Retinal pigment epithelial cell (primary cell): ENCODE data around the gene AAGAB.
"Not testable (repeated sequence)": the region's sequence is repeated elsewhere in the genome, so short reads cannot be mapped to it uniquely, and the experiment has no call there.

ENCODE experiments used
- DNase-seq: peaks from one replicate; pipeline ENCODE4 v3.0.0-alpha.2; 2010; ENCODE audit warnings: low read depth
- H3K4me3 ChIP-seq: 2 replicates; pipeline ENCODE4 v1.5.1; 2011; ENCODE audit warnings: mild to moderate bottlenecking, low read length, control low read depth, moderate library complexity
- TF ChIP-seq, protein P1 (sequence below): conservative IDR thresholded peaks from 2 replicates; pipeline ENCODE4 v1.5.1; 2011; ENCODE audit warnings: low read depth, low read length, control low read depth, inconsistent platforms

The AAGAB gene

GRCh38 chr15:67259806-67260205 is 5.3 kb upstream of the AAGAB start:
- H3K4me3 ChIP-seq, result no peak overlapping the region
- TF ChIP-seq, protein P1, sequence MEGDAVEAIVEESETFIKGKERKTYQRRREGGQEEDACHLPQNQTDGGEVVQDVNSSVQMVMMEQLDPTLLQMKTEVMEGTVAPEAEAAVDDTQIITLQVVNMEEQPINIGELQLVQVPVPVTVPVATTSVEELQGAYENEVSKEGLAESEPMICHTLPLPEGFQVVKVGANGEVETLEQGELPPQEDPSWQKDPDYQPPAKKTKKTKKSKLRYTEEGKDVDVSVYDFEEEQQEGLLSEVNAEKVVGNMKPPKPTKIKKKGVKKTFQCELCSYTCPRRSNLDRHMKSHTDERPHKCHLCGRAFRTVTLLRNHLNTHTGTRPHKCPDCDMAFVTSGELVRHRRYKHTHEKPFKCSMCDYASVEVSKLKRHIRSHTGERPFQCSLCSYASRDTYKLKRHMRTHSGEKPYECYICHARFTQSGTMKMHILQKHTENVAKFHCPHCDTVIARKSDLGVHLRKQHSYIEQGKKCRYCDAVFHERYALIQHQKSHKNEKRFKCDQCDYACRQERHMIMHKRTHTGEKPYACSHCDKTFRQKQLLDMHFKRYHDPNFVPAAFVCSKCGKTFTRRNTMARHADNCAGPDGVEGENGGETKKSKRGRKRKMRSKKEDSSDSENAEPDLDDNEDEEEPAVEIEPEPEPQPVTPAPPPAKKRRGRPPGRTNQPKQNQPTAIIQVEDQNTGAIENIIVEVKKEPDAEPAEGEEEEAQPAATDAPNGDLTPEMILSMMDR, result no peak
- DNase-seq, result no peak

DNA sequence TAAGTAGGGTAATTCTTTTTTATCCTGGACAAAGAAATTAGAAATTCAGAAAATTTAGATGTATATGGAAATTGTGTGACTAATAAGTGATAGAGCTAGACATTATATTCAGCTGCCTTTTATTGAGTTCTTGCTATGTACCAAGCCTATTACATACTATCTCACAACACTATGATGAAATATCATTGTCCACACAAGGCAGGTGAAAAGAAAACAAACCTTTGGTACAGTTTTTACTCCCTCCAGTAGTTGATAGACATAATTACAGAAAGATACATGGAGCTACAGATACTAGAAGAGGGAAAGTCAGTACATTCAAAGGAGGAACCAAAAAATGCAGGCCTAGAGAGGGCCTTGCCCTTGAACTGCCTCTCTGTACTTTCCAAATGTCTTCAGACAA is 4.9 kb upstream of the AAGAB start:
- DNase-seq, result no peak
- H3K4me3 ChIP-seq, result no peak overlapping the region
- TF ChIP-seq, protein P1, result no peak

DNA sequence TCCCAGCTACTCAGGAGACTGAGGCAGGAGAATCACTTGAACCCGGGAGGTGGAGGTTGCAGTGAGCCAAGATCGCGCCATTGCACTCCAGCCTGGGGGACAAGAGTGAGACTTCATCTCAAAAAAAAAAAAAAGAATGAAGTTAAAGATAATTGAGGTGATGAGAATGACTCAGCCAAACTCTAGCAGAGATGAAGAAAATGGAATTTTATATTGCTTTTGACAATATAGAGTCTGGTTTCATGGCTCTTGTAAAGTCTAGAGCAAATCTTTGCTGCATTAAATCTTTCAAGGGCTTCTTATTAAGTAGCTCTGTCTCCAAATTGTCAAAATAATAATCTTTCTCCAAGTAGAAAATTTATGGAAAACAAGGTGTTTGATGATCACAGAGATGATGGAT is 4.0 kb upstream of the AAGAB start:
- H3K4me3 ChIP-seq, DNase-seq: not testable (repeated sequence)

DNA sequence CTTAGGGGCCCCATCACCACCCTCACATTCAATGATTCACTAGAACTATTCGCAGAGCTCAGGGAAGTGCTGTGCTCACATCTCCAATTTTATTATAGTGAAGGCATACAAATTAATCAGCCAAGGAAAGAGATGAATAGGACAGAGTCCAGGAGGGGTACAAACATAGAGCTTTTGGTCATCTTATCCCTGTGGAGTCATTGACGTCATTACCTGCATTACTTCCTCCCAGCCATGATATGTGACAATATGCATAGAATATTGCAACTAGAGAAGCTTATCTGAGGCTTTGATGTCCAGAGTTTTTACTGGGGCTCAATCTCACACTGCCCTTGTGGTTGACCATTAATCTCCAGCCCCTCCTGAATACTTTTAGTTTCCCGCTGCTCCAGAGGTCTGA is 1.6 kb upstream of the AAGAB start:
- DNase-seq, result no peak
- TF ChIP-seq, protein P1, result no peak
- no peak overlapping the region for H3K4me3 ChIP-seq

DNA sequence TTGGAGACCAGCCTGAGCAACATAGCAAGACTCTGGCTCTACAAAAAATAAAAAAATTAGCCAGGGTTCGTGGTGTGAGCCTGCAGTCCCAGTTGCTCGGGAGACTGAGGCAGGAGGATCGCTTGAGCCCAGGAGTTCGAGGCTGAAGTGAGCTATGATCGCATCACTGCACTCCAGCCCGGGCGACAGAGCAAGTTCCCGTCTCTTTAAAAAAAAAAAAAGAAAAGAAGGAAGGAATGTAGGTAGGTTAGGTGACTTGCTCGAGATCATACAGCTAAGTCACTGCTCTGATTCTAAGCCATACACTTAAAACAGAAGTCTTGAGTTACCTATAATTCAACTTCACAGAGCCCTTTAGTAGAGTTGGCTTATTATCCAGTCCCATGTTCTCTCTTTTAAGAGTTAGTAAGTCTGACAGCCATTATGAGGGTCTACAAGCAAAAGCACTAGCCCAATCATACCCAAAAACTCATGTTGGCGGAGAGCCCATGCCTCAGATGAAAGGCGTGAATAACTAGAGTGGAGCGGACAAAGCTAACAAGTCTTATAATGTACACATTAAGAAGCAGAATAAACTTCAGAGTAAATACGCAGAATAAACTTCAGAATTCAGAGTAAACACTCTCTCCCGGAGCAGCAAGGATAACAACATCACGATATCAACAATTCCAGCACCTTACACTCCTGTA is 768 bp downstream of the AAGAB start:
- H3K4me3 ChIP-seq, result peak overlapping the region; percentile 83
- DNase-seq, result no peak
- TF ChIP-seq, protein P1, result no peak

GRCh38 chr15:67253101-67253500 is 1.4 kb downstream of the AAGAB start:
- no peak for DNase-seq
- peak overlapping the region; percentile 83 for H3K4me3 ChIP-seq
- TF ChIP-seq, protein P1, result no peak

DNA sequence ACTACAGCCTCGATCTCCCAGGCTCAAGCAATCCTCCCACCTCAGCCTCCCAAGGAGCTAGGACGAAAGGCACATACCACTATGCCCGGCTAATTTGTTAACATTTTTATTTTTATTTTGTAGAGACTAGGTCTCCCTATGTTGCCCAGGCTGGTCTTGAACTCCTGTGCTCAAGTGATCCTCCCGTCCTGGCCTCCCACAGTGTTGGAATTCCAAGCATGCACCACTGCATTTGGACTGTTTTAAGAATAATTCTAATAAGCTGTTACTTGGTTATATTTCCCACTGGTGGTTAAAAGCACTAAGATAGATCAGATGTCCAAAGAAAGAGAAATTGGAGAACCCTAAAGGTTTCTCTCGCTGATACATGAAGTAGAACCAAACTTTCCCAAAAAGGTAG is 3.1 kb downstream of the AAGAB start:
- no peak overlapping the region for H3K4me3 ChIP-seq
- TF ChIP-seq, protein P1, result no peak
- no peak for DNase-seq

GRCh38 chr15:67249830-67250229 is 4.6 kb downstream of the AAGAB start:
- TF ChIP-seq, protein P1, result no peak
- no peak for DNase-seq
- H3K4me3 ChIP-seq, result no peak overlapping the region
